Activated CD8-positive, alpha-beta memory T cell treated with anti-CD3 and anti-CD28 coated beads, Interleukin-2, amount 50 U/mL, for 48 hours (primary cell): ENCODE results near the gene CAMTA1.
"Not testable (repeated sequence)": the region's sequence is repeated elsewhere in the genome, so short reads cannot be mapped to it uniquely, and the experiment has no call there.

ENCODE experiments used
- DNase-seq: peaks from one replicate; pipeline ENCODE4 v3.0.0-alpha.2; 2020

The CAMTA1 gene

DNA sequence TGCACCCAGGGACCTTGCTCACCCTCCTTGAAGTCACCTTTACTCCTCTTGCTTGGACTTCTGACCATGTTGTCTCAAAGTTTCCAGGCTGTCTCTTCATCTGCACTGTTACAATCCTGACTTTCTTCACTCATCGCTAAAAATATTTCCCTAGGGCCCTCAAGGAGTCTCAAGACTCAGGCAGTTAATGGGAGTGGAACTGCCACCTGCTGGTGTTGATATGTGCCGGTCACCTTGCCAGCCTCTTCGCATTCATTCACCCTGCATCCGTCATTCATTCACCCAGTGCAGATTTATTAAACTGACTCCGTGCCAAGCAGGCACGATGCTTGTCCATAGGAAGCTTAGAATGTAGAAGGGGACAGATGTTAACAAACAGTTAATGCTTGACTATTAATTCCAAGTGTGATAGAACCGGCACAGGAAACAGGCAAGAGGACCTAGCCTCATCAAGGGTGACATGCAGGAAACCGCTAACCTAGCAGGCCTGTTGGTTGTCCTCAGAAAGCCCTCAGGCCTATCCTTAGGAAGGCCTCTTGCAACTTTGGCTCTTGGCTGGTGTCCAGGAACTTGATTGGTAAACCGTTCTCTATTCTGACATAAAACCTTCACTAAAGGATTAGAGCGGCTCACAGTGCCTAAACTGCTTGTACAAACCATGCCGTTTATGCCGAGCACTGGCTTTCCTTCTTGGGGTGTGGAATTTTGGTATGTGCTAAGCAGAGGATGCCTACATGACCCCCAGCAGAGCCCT lies 342.2 kb downstream of the CAMTA1 start:
- DNase-seq = no peak

- no peak for DNase-seq
These were observed 343.0 kb downstream of the CAMTA1 start for GRCh38 chr1:7128293-7128692.

DNA sequence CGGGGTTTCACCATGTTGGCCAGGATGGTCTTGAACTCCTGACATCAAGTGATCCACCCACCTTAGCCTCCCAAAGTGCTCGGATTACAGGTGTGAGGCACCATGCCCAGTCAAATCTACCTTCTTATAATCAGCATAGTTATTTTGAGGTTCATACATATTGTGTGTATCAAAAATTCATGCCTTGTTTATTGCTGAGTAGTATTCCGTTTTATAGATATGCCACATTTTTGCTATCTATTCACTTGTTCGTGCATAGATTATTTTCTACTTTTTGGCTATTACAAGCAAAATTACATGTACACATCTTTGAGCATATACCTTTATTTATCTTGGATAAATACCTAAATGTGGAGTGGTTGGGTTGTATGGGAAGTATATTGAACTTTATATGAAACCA lies 344.9 kb downstream of the CAMTA1 start:
- DNase-seq = no peak

GRCh38 chr1:7135493-7135892 lies 350.2 kb downstream of the CAMTA1 start:
- DNase-seq = no peak

DNA sequence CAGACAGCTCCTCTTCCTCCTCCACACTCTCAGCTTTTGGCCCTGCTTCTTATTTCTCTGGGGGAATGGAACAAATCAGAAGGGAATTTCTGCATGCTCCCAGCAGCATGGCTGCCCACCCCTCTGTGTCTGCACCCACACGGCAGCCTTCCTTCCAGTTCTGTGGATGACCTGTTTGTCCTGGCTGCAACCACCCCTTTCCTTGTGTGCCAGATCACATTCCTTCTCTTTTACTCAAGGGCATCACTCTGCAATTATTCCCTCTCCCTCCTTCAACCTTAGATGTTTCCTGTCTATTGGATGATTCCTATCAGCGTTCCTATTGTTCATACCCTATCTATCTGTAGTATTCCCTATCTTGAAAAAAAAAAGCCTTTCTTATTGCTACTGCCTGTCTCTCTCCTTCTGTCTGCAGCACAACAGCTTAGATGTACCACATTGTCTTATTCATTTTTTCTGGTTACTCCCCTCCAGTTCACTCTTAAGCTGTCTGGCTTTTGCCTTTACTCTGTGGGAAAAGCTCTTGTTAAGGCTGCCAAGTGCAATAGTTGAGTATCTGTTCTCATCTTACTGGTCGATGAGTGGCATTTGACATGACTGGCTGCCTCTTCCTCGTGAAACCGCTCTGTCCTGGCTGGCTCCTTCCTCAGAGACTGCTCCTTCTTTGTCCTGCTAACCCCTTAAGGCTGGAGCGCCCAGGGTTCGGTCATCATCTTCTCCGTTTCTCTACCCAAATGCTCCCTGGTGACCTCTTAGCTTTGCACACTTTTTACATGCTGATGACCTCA lies 351.1 kb downstream of the CAMTA1 start:
- DNase-seq = no peak

- DNase-seq = no peak
These were observed 355.0 kb downstream of the CAMTA1 start for GRCh38 chr1:7140251-7140650.

DNA sequence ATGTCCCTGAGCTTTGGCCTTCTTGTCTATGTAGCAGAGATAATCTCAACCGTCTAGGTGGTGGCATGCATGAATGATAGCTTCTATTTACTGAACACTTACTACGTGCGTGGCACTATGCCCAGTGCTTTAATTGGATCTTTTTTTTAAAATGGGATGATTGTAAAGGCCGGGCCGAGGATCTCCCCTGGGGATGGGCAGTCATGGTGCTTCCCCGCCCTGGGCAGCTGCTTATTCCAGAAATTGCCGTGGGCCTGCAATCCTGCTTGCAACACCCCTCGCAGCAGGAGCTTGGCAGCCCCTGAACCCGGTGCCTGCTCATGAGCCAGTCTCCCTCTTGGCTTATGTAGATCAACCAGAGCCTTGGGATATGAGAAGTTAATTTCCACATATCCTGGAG lies 360.7 kb downstream of the CAMTA1 start:
- DNase-seq = no peak

DNA sequence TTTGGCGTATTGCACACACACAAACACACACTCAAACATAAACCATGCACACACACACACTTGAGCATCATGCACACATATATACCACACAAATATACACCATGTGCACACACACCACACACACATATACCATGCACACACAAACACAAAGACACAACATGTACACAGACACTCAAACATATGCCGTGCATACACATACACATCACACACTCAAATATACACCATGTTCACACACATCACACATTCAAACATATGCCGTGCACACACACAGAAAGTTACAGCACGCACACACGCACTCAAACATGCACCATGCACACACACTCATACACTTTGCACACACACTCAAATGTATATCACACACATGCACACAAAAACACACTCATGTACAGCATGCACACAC lies 361.5 kb downstream of the CAMTA1 start:
- no peak for DNase-seq

DNA sequence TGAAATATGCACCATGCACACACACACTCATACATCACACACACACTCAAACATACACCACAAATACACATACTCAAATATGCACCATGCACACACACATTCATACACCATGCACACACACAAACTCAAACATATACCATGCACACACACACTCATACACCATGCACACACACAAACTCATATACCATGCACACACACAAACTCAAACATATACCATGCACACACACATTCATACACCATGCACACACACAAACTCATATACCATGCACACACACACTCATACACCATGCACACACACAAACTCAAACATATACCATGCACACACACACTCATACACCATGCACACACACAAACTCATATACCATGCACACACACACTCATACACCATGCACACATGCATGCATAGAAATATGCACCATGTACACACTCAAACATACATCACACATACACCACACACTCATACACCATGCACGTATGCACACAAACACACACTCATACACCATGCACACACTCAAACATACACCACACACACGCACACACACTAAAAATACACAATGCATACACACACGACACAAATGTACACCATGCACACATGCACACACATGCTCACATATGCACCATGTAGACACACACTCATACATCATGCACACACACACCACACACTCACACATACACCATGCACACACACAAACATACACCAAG lies 362.5 kb downstream of the CAMTA1 start:
- not testable (repeated sequence) for DNase-seq

DNA sequence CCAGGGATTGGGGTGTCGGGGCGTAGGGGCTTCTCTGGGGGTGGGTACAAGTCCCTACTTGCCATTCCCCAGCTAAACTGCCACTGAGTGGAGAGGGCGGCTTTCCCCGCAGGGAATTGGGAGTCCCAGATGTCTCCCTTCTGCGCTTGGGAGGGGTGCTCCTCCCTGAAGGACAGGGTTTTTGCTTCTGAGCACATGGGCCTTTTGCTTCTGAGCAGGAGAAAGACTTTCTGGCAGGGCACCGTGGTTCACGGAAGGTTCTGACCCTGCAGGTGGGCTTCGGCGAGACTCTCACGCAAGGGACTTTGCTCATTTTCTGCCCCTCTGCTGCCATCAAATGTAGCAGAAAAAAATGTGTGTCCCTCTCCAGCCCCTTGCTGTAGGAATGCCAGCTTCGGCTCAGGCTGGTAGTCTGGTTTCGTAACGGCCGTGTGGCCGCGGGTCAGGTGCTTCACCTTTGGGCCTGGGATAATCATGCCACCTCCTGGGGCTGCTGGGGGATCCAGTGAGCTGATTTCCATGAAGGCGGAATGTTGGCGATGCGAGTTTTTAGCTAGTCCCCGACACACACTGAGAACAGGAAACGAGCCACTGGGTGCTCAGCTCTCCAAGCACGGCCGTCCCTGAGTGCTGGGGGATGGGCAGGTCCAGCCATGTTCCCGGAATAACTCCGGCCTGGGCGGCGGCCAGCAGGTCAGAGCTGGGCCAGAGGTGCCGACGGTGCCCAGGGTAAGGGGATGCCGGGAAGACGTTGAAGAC lies 364.0 kb downstream of the CAMTA1 start:
- DNase-seq = no peak

DNA sequence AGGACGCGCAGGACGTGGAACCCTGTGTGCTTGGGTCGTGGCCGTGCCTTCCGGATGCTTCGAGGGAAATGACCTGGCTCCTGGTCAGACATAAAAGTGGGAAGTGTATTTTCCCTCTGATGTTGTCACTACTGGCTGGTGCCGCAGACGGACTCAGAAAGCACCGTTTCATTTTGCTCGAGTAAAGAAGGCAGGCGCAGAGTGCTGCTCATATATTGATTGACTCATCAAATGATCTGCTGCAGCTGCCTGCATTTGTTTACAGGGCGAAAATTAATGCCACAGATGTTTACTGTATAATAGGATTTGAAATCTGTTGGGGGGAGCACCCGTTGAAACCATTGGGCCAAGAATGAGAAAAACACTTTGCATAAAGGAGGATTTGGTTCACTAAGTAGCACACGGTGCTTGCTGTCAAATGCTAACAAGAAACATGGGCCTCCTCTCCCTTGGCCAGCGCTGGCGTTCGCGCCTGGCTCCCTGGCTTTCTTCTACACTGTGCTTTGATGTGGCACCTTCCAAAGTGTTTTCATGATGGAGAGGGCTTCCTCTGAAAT lies 365.5 kb downstream of the CAMTA1 start:
- no peak for DNase-seq

- DNase-seq = no peak
These were observed 366.7 kb downstream of the CAMTA1 start for GRCh38 chr1:7151978-7152377.

- DNase-seq = no peak
These were observed 367.4 kb downstream of the CAMTA1 start for GRCh38 chr1:7152655-7153054.

- DNase-seq = no peak
These were observed 368.2 kb downstream of the CAMTA1 start for GRCh38 chr1:7153464-7153863.

- DNase-seq = no peak
These were observed 374.0 kb downstream of the CAMTA1 start for GRCh38 chr1:7159116-7159781.

DNA sequence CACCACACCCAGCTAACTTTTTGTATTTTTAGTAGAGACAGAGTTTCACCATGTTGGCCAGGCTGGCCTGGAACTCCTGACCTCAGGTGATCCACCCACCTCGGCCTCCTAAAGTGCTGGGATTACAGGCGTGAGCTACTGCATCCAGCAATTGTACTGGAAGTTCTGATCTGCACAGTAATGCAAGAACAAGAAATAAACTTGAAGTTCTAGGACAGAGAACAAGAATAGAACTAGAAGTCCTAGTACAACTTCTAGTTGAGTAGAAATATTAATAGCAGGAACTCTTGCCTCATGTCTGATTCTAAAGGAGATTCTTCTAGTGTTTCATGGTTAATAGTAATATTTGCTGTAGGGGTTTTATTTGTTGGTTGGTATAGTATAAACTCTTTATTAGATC lies 383.3 kb downstream of the CAMTA1 start:
- DNase-seq = not testable (repeated sequence)

DNA sequence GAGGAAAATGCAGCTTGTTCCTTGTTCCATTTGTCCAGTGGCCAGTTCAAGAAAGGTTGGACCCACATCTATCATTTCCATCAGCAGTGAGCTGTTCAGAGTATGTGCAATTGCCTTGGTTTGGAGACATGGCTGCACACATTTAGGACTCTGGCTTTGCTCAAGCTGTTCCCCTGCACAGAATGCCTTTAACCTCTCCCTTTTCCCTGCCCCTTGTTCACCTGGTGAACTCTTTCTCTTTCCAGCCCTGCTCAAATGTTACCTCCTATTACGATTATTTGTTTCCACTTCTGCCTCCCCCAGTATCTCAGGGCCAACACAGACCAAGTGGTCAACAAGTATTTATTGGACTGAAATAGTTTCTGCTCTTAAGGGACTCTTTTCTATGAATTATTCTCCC lies 385.9 kb downstream of the CAMTA1 start:
- no peak for DNase-seq

DNA sequence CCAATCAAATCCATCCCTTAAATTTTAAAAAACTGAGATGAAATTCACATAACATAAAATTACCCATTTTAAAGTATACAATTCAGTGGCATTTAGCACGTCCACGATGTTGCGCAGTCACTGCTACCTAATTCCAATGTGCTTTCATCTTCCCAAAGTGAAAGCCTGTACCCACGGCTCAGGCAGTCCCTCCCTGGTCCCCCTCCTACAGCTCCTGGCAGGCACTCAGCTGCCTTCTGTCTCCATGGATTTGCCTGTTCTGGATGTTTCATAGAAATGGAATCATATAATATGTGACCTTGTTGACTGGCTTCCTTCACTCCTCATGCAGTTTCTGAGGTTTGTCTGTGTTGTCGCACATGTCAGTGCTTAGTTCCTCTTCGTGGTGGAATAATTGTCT lies 386.3 kb downstream of the CAMTA1 start:
- DNase-seq = no peak

DNA sequence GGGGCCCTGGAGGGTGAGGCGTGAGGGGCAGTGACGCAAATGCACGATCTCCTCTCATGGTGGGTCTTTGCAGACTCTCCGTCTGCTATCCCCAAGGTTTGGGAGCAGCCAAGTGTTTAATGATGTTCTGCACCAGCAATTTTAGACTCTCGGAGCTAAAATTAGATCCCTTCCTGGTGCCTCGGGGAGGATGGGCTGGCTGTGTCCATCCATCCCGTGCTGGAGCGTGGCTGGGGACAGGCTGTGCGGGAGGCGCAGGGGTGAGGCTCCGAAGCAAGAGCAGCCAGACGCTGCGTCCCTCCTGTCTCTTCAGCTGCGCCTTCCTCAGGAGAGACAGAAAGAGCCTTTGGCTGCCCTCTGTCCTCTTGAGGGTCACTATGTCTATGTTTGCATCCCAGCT lies 387.6 kb downstream of the CAMTA1 start:
- DNase-seq = no peak

GRCh38 chr1:7174561-7174960 lies 389.3 kb downstream of the CAMTA1 start:
- no peak for DNase-seq

DNA sequence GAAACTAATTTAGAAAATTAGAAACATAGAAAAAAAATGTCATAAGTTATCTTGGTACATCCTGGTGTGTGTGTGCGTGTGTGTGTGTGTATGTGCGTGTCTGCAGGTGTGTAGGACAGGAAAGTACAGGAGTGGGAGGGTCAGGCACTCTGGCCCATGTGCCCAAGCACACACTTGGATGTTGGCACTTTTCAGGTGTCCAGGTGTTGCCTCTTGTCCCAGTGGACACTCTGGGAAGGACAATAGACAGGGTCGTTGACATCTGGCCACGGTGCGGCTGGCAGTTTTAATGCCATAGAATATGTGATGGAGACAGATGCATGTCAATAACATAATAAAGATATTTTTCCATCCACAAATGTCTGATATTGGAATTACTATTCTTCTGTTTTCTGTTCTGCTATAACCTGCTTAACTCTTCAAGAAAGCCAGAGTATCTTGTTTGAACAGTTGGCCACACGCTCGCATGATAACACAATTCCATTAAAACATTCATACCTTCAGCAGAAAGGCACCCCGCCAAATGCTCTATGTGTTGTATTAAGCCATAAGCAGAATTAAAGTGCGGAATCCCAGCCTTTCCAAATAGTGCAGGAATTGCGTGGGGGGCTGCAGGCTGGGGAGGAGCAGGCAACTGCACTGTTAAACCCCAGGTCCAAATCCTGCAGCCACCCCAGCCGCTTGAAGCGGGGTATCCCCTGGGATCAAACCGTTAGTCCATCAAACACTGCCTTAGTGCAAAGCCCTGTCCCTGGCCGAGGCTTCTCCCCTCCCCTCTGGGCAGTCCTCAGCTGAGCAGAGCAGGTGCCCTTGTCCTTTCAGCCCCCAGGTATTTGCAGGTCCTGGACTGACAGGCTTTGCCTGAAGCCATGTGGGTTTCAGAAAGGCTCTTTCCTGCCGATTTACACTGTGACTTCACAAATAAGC lies 390.0 kb downstream of the CAMTA1 start:
- no peak for DNase-seq
